Fibroblast of lung (primary cell): ENCODE measurements around the gene SPATA46. TPM values are rescaled to one million over a fixed set of nuclear protein-coding genes. Genes with fewer than 3 reads are reported as not detected.

Experiments
- DNase-seq, 2 donors: peaks; one replicate each; pipeline versions ENCODE4 v3.0.0 to v3.0.0-alpha.2; 2010; ENCODE audit warnings: low read depth in 2 of 2
- H2AFZ ChIP-seq: 2 replicates; pipeline ENCODE4 v1.5.1; 2012; ENCODE audit warnings: low read length, control low read depth, inconsistent platforms
- H3K27ac ChIP-seq: 2 replicates; pipeline ENCODE4 v1.5.1; 2011; ENCODE audit warnings: low read length, control low read depth; ENCODE audit not compliant: insufficient read depth
- H3K27me3 ChIP-seq: 2 replicates; pipeline ENCODE4 v1.5.1; 2011; ENCODE audit warnings: mild to moderate bottlenecking, low read length; ENCODE audit not compliant: control insufficient read depth, insufficient read depth
- H3K36me3 ChIP-seq: 2 replicates; pipeline ENCODE4 v1.5.1; 2011; ENCODE audit warnings: low read length; ENCODE audit not compliant: control insufficient read depth, insufficient read depth
- H3K4me1 ChIP-seq: 2 replicates; pipeline ENCODE4 v1.5.1; 2011; ENCODE audit warnings: low read length; ENCODE audit not compliant: control insufficient read depth, insufficient read depth; ENCODE audit errors: extremely low read depth
- H3K4me2 ChIP-seq: 2 replicates; pipeline ENCODE4 v1.5.1; 2011; ENCODE audit warnings: low read length, control low read depth; ENCODE audit not compliant: insufficient read depth; ENCODE audit errors: extremely low read depth
- H3K4me3 ChIP-seq, 4 experiments: fragments of 200-600 bp in 1 of 4; sonication (generic) in 1 of 4; replicated peaks in 1 of 4; 2 replicates each; pipeline ENCODE4 v1.5.1; 2011 to 2016; ENCODE audit warnings: low read length in 4 of 4, low read depth in 3 of 4, mild to moderate bottlenecking in 3 of 4, control low read depth in 2 of 4, inconsistent platforms in 1 of 4, mixed read lengths in 1 of 4; ENCODE audit not compliant: insufficient read depth in 1 of 4; ENCODE audit errors: control extremely low read depth in 1 of 4
- H3K79me2 ChIP-seq: 2 replicates; pipeline ENCODE4 v1.5.1; 2012; ENCODE audit warnings: mild to moderate bottlenecking, low read length, inconsistent platforms; ENCODE audit not compliant: control insufficient read depth, insufficient read depth
- H3K9ac ChIP-seq: 2 replicates; pipeline ENCODE4 v1.5.1; 2011; ENCODE audit warnings: mild to moderate bottlenecking, low read length, control low read depth; ENCODE audit not compliant: insufficient read depth
- H3K9me3 ChIP-seq: 2 replicates; pipeline ENCODE4 v1.5.1; 2012; ENCODE audit warnings: low read depth, low read length; ENCODE audit not compliant: control insufficient read depth, insufficient read depth
- H4K20me1 ChIP-seq: 2 replicates; pipeline ENCODE4 v1.5.1; 2011; ENCODE audit warnings: low read length; ENCODE audit not compliant: control insufficient read depth, insufficient read depth; ENCODE audit errors: extremely low read depth
- CTCF ChIP-seq, 2 donors: IDR thresholded peaks in 1 of 2; conservative IDR thresholded peaks in 1 of 2; 1 replicate in 1 of 2; 2 replicates in 1 of 2; pipeline ENCODE4 v1.5.1; 2011 to 2012; ENCODE audit warnings: low read length in 2 of 2, control low read depth in 1 of 2, inconsistent platforms in 1 of 2, low read depth in 1 of 2, mild to moderate bottlenecking in 1 of 2
- EZH2 ChIP-seq: IDR thresholded peaks from 2 replicates; pipeline ENCODE4 v1.5.1; 2012; ENCODE audit warnings: low read length, control low read depth, mild to moderate bottlenecking; ENCODE audit errors: missing control alignments
- polyA plus RNA-seq, 2 donors: library from polyadenylated mRNA; depleted of rRNA in 1 of 2; stranded (reverse) in 1 of 2; unstranded in 1 of 2; fragments of >200 nt; gene quantifications; 2 replicates each; pipeline ENCODE4 v1.2.1, GENCODE V29; 2011 to 2012; ENCODE audit warnings: missing spikeins in 1 of 2
- total RNA-seq: library from RNA; depleted of rRNA; stranded (reverse); fragments of >200 nt; gene quantifications from 2 replicates; pipeline ENCODE4 v1.2.1, GENCODE V29; 2014

The SPATA46 gene
- total and polyA plus RNA-seq, 2 donors (not counting 1 experiment from before 2014, with no cell fraction given): not detected

- no peak overlapping the region for H3K4me3 ChIP-seq
- TF ChIP-seq EZH2: no peak
- no peak for TF ChIP-seq CTCF (conservative IDR thresholded peaks at IDR 0.05 in 1 of 2, IDR thresholded peaks at IDR 0.05 in 1 of 2; ENCODE audit: low read depth in 1 of 2, low read length in 2 of 2)
- H3K79me2 ChIP-seq: no peaks in the 10 kb centered on the region
- no peaks in the 10 kb centered on the region for H3K4me1 ChIP-seq
- H3K27ac ChIP-seq: no peak overlapping the region
- H3K4me2 ChIP-seq: no peak overlapping the region
- no peak for DNase-seq
- H3K27me3 ChIP-seq: peaks cover 21% of the 10 kb centered on the region
- no peak overlapping the region for H2AFZ ChIP-seq
- H3K9ac ChIP-seq: no peak overlapping the region
- H3K36me3 ChIP-seq: no peaks in the 10 kb centered on the region
- no peaks in the 10 kb centered on the region for H4K20me1 ChIP-seq
- no peaks in the 10 kb centered on the region for H3K9me3 ChIP-seq
Observed at GRCh38 chr1:162398999-162399580, 22.4 kb upstream of the SPATA46 start.

GRCh38 chr1:162397943-162398560 is 21.4 kb upstream of the SPATA46 start:
- H3K4me2 ChIP-seq: no peak overlapping the region
- no peaks in the 10 kb centered on the region for H3K4me1 ChIP-seq
- no peaks in the 10 kb centered on the region for H4K20me1 ChIP-seq
- DNase-seq: no peak
- no peak overlapping the region for H3K9ac ChIP-seq
- H3K79me2 ChIP-seq: no peaks in the 10 kb centered on the region
- no peak for TF ChIP-seq EZH2
- no peak for TF ChIP-seq CTCF (conservative IDR thresholded peaks at IDR 0.05 in 1 of 2, IDR thresholded peaks at IDR 0.05 in 1 of 2; ENCODE audit: low read depth in 1 of 2, low read length in 2 of 2)
- H3K27ac ChIP-seq: no peak overlapping the region
- no peak overlapping the region for H2AFZ ChIP-seq
- peaks cover 21% of the 10 kb centered on the region for H3K27me3 ChIP-seq
- H3K9me3 ChIP-seq: no peaks in the 10 kb centered on the region
- no peaks in the 10 kb centered on the region for H3K36me3 ChIP-seq
- H3K4me3 ChIP-seq: no peak overlapping the region

GRCh38 chr1:162397039-162397448 is 20.4 kb upstream of the SPATA46 start:
- Histone ChIP-seq H2AFZ (no peak overlapping the region), H3K36me3 (no peaks in the 10 kb centered on the region), H3K27ac (no peak overlapping the region), H3K4me3 (no peak overlapping the region), H3K27me3 (peaks cover 21% of the 10 kb centered on the region), H3K9me3 (no peaks in the 10 kb centered on the region), H3K79me2 (no peaks in the 10 kb centered on the region), H3K4me2 (no peak overlapping the region), H3K9ac (no peak overlapping the region), H3K4me1 (no peaks in the 10 kb centered on the region), H4K20me1 (no peaks in the 10 kb centered on the region)
- no peak for TF ChIP-seq EZH2
- TF ChIP-seq CTCF (conservative IDR thresholded peaks at IDR 0.05 in 1 of 2, IDR thresholded peaks at IDR 0.05 in 1 of 2; ENCODE audit: low read depth in 1 of 2, low read length in 2 of 2): no peak
- no peak for DNase-seq
